ENCODE data around the gene CLDN15.
"Not testable (repeated sequence)": the region's sequence is repeated elsewhere in the genome, so short reads cannot be mapped to it uniquely, and the experiment has no call there.

CLDN15 gene

DNA sequence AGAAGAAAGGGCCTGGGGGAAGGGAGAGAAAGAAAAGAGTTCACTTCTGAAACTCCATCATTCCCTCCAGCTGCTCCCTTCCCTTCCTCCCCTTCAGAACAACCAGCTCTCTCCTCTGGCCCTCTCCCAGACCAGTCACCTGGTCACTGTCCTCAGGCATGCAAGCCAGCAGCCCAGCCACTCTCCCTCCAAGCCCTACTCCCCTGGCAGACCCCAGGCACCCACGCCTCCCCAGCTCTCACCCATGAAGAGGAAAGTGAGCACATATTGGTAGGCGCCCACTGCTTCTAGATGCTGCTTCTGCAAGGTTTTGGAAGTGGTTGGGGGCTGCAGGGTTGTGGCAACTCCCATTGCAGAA, 37.1 kb downstream of the CLDN15 start:
- in situ Hi-C loops (cut with MboI; ENCODE audit: low sequenced_read_pairs), result no loop called here

DNA sequence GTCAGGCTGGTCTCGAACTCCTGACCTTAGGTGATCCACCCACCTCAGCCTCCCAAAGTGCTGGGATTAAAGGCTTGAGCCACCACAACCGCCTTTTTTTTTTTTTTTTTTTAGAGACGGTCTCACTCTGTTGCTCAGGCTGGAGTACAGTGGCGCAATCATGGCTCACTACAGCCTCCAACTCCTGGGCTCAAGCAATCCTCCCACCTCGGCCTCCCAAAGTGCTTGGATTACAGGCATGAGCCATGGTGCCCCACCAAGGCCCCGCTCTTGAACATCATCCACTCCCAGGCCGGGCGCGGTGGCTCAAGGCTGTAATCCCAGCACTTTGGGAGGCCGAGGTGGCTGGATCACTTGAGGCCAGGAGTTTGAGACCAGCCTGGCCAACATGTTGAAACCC, 38.1 kb downstream of the CLDN15 start:
- in situ Hi-C loops (cut with MboI; ENCODE audit: low sequenced_read_pairs), result not testable (repeated sequence)

DNA sequence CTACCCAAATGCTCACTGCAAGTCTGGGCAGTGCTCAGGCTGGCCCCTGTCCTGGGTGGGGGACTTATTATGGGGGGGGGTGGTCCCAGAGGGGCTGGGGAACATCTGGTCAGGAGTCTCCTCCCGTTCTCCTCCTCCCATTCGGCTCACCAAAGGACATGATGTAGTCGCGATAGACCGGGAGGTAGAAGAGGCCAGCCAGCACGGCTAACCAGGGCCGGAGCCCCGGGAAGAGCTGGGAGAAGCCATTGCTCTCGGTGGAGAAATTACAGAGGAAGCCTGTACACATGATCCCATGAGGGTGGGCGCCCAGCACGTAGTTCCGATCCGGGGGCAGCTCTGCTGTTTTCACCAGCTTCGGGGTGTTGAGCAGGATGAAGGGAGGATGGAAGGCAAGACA, 39.1 kb downstream of the CLDN15 start:
- in situ Hi-C loops (cut with MboI; ENCODE audit: low sequenced_read_pairs), result no loop called here

DNA sequence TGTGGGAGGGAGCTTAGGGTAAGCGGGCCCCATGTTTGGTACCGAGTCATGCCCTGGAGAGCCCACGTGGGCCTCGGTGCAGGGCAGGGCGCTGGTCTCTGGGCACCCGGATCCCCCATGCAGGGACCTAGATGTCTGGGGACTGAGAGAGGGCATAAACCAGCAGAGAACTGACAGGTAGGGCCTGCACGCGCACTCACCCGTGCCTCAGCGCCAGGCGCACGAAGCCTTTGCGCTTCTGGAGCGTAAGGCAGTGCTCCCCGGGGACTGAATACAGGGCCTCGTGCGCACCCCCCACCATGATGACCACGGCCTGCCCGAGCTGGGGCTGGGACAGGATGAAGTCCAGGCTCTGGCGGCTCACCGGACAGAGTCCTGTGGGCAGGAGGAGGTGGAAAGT, 39.6 kb downstream of the CLDN15 start:
- in situ Hi-C loops (cut with MboI; ENCODE audit: low sequenced_read_pairs), result no loop called here

DNA sequence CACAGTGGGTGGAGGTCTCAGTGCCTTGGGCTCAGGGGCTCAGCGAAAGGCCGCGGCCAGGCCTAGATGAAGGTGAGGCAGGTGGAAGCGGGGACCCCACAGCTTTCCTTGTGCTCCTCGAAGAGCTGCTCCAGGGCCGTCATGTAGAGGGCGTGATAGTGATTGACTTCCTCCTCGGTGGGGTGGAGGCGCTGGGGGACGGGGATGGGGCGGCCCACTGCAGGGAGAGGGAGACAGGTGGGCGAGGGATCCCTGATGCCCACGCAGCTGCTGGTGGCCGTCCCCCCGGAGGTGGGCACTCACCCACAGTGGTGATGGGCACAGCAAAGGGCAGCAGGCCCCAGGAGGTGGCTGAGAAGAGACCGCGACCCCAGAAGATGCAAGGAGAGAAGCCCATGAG, 41.7 kb downstream of the CLDN15 start:
- in situ Hi-C loops (cut with MboI; ENCODE audit: low sequenced_read_pairs), result no loop called here

DNA sequence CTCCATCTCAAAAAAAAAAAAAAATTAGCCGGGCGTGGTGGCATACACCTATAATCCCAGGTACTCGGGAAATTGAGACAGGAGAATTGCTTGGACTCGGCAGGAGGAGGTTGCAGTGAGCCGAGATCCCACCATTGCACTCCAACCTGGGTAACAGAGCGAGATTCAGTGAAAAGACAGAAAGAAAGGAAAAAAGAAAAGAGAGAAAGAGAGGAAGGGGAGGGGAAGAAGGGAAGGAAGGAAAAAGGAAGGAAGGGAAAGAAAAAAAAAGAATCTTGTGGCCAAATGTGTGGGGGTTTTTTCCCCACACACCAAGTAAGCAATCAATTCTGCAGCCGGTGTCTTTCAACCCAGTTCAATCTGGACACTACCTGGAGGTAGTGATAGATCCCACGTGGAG, 48.5 kb downstream of the CLDN15 start:
- in situ Hi-C loops (cut with MboI; ENCODE audit: low sequenced_read_pairs), result no loop called here

DNA sequence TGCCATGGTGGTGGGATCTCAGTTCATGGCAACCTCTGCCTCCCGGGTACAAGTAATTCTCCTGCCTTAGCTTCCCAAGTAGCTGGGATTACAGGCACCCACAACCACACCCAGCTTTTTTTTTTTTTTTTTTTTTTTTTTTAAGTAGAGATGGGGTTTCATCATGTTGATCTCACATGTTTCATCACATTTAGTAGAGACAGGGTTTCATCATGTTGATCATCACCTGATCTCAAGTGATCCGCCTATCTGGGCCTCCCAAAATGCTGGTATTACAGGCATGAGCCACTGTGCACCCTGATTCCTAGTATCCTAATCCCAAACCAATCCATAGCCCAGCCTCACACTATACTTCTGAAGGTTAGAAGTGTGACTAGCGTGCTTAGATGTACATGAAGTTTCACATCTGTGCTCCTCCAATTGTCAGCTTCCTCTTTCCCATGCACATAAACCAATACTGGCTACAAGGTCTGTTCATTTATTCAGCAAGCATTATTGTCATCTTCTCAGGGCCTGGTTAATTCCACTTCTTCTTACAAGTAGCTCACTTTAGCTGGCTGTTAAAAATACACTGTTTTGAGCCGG, 50.7 kb downstream of the CLDN15 start:
- in situ Hi-C loops (cut with MboI; ENCODE audit: low sequenced_read_pairs), result no loop called here

DNA sequence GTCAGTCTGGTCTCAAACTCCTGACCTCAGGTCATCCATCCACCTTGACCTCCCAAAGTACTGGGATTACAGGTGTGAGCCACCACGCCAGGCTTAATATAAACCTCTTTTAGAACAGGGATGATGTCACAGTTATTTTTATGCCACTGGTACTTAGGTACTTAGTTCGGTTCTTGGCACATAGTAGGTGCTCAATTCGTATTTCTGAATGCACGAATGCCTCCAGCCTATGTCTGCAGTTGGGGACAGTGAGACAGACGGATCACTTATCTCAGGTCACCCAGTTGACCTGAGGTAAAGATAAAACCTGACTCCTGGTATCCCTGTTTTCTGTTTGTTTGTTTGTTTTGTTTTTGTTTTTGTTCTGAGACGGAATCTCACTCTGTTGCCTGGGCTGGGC, 51.4 kb downstream of the CLDN15 start:
- in situ Hi-C loops (cut with MboI; ENCODE audit: low sequenced_read_pairs), result no loop called here

DNA sequence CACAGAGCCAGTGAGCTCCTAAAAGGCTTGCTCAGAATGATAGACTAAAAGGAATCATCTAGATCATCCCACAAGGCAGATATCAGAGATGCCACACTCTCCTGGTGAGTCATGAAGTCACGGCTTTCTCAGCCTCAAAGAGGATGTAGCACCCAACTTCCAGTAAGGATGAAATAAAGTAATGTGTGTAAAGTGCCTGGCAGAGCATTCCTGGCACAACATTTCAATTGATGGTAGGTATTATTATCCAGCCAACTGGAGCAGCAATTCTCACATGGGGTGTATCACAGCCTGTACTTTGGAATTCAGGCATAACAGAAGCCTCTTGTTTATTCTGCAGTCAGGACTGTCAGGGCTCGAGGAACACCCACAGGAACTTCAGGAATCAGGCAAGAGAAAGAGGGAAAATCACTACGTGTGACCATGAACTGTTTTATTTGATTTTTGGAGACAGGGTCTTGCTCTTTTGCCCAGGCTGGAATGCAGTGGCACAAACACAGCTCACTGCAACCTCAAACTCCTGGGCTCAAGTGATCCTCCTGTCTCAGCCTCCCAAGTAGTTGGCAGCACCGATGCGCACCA, 52.3 kb downstream of the CLDN15 start:
- in situ Hi-C loops (cut with MboI; ENCODE audit: low sequenced_read_pairs), result no loop called here

Measured in HL-60/S4 treated with phorbol 12-myristate 13-acetate at 8.2 ng/mL for 4 days and 3 days (cell line).